GM12892 (cell line): Measurements from ENCODE around the gene DIDO1.

Experiments used
- POLR2A ChIP-seq: IDR thresholded peaks from 2 replicates; pipeline ENCODE4 v1.6.1; 2011; ENCODE audit warnings: low read depth, low read length, control low read depth
- TAF1 ChIP-seq: IDR thresholded peaks from 2 replicates; pipeline ENCODE4 v1.6.1; 2011; ENCODE audit warnings: low read depth, mild to moderate bottlenecking, control low read depth, low read length, borderline replicate concordance

DNA sequence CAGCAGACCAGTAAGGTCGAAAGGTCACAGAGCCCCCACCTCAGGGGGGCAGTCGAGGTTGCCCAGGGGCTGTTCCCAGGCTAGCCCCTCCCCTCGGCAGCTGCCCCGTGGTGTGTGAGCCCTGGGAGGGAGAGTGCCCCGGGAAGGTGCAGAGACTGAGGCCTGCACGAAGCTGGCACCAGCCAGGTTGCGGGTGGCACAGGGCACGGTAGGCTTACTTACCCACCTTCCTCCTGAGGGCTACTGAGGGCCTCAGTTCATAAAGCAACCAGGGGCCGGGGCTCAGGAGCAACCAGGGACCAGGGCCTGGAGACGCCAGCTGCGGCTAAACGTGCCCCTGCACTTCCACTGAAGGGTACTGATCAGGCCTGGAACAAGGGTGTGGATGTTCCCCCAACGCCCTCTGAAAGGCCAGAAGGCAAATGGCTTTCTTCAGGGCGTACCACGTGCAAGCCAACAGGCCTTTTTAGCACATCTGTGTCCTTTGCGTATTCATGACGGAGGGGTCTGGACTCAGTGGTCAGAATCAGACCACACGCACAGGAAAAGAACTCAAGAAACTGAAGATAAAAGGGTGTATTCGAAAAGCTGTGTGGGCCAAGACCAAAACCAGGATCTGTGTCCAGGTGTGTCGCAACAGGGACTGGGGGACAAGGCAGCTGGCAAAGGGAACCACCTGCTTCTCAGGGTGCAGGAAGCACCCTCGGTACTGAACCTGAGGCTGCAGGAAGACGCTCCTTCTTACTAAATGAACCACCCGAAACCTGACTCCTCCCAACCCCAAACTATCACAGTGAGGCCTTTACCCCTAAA, 40.2 kb downstream of the DIDO1 start:
- no peak for TF ChIP-seq TAF1
- TF ChIP-seq POLR2A, result no peak
